HG03060 (cell line): Measurements from ENCODE around the gene DNASE1L2.

Experiments used
- ATAC-seq: cut with Tn5 transposase; IDR thresholded peaks from one replicate; pipeline ENCODE4 v1.9.1; 2021; ENCODE audit warnings: low read depth, moderate number of reproducible peaks; ENCODE audit not compliant: unreplicated experiment

DNASE1L2 gene

GRCh38 chr16:2282866-2283555, 46.8 kb downstream of the DNASE1L2 start:
- ATAC-seq, result no peak

DNA sequence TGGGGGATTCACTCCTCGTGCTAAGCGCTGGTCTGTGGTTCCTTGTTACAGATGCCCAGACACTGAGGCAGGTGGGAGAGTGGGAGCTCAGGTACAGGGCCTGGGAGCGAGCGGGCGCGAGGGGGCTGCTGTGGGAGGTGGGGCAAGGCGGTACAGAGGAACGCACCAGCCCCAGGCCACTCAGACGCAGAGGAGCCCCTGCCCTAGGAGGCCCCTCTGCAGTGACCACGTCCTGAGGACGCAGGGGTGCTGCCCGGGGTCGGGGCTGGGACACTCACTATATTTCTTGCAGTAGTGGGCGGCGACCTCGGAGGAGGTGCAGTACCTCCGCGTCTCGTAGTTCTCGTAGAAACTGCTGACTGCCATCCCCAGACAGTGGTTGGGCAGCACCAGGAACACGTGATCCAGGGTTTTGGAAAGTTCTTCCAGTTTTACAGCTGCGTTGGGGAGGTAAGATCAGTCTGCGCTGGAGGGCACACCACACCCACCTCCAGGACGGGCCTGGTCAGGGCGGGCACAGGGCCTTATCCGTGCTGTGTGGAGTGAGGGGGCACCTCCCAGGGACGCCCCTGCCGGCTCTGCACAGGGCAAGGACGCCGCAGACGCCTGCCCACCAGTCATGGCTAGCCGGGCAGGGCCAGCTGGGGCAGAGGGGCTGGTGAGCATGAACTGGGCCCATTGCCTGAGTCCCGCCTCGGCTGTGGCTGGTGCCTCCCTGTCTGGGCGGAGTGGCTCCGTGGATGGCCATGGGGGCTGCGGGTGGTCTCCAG, 47.9 kb downstream of the DNASE1L2 start:
- ATAC-seq, result no peak

- no peak for ATAC-seq
These were observed 48.7 kb downstream of the DNASE1L2 start for GRCh38 chr16:2284797-2285576.

DNA sequence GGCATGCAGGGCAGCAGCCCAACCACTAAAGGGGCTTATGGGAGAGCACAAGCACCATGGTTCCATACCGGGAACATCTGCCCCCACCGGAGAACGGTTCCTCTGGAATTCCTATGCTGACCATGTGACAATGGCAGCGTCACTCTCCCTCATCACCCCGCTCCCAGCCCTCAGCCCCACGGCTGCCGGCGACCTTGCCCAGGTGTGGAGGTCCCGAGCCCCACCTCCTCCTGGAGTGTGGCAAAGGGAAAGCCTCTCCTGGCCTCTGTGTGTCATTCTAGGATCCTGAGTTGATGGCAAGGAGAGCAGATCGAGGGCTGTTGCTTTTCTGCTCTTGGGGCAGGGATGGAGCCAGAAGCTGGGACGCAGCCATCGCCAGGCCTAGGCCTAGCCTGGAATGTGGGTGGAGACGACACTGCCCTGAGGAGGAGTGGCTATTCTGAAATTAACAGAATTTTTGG, 49.5 kb downstream of the DNASE1L2 start:
- no peak for ATAC-seq

GRCh38 chr16:2286550-2286949, 50.3 kb downstream of the DNASE1L2 start:
- no peak for ATAC-seq

DNA sequence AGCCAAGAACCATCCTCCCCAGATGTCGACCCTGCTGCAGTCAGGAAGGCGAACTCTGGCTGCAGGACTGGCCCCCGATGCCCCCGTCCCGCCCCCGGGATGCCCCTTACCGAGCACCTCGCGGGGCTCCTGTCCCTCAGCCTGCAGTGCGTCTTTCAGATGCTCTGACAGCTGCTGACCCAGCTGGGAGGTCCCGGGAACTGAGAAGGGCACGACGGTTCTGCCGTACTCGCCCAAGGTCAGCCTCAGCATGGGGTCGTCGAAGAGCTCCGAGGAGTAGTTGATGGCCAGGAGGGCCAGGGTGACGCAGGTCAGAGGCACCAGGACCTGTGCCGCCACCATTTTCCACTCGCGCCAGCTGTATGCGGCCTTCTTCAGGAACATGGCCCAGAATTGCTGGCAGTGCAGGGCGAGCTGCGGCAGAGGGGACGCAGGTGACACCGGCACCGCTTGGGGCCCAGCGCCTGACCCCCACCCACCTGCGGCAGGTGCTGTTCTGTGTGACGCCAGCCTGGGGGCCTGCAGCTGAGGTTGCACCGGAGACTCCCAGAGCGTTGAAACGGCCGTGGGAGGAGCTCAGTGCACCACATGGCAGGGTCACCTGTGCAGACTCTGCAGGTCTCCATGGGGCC, 51.8 kb downstream of the DNASE1L2 start:
- no peak for ATAC-seq
